SU-DHL-6 (cell line): ENCODE results near the gene RPS6KA2.

Source experiments
- CTCF ChIP-seq: fragments of 200-600 bp; sonication (generic); IDR thresholded peaks from one replicate; pipeline ENCODE4 v1.5.1; 2017; ENCODE audit warnings: antibody characterized with exemption, mild to moderate bottlenecking, low read length, moderate library complexity; ENCODE audit not compliant: insufficient read depth, poor library complexity, severe bottlenecking
- EZH2phosphoT487 ChIP-seq: fragments of 200-600 bp; sonication (generic), shearing (Covaris generic); conservative IDR thresholded peaks from 2 replicates; pipeline ENCODE4 v1.6.1; 2018; ENCODE audit warnings: mild to moderate bottlenecking, antibody characterized with exemption, low read length, moderate library complexity, mixed read lengths

DNA sequence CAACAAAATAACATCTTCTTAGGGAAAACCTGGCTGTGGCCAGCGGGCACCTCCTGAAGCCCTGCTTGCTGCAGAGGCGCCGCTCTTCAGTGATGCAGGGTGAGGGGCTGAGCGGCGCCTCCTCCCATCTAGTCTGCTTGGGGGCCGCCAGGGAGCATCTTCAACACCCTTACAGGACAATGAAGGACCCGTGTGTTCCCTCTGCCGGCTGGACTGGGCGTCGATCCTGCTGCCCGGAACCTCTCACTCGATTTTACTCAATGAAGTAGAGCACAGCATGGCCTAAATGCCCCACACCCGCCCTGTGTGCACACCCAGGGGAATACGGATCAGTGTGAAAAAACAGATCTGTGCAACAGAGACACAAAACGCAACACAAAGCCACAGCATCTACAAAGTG is 215.8 kb downstream of the RPS6KA2 start:
- no peak for TF ChIP-seq CTCF
- TF ChIP-seq EZH2phosphoT487 = no peak
